HG03108 (cell line): ENCODE results near the gene INSL3.

Source experiments
- ATAC-seq: cut with Tn5 transposase; IDR thresholded peaks from one replicate; pipeline ENCODE4 v1.9.1; 2021; ENCODE audit warnings: moderate library complexity; ENCODE audit not compliant: unreplicated experiment

The INSL3 gene

GRCh38 chr19:17847538-17848366 lies 26.4 kb upstream of the INSL3 start, which contains the start of gene JAK3:
JAK3 (minus strand) TSS chr19:17847982; CDS start chr19:17844417, 3,565 bp downstream.
- ATAC-seq, result peak; percentile 61

GRCh38 chr19:17846146-17846545 lies 24.8 kb upstream of the INSL3 start:
- ATAC-seq, result no peak

GRCh38 chr19:17843908-17844490 lies 22.7 kb upstream of the INSL3 start:
- no peak for ATAC-seq

GRCh38 chr19:17843292-17843827 lies 22.0 kb upstream of the INSL3 start:
- ATAC-seq, result no peak

- no peak for ATAC-seq
These were observed 21.5 kb upstream of the INSL3 start for GRCh38 chr19:17842663-17843291.

GRCh38 chr19:17841810-17842662 lies 20.7 kb upstream of the INSL3 start:
- no peak for ATAC-seq

- ATAC-seq, result no peak
These were observed 20.1 kb upstream of the INSL3 start for GRCh38 chr19:17841371-17841809.

GRCh38 chr19:17840019-17840418 lies 18.7 kb upstream of the INSL3 start:
- ATAC-seq, result no peak

GRCh38 chr19:17837972-17838371 lies 16.7 kb upstream of the INSL3 start:
- ATAC-seq, result no peak

GRCh38 chr19:17836530-17836929 lies 15.2 kb upstream of the INSL3 start:
- no peak for ATAC-seq

GRCh38 chr19:17835182-17836006 lies 14.1 kb upstream of the INSL3 start:
- no peak for ATAC-seq

GRCh38 chr19:17834350-17835181 lies 13.2 kb upstream of the INSL3 start:
- ATAC-seq, result no peak

GRCh38 chr19:17832443-17833208 lies 11.3 kb upstream of the INSL3 start:
- ATAC-seq, result no peak

GRCh38 chr19:17831419-17831888 lies 10.1 kb upstream of the INSL3 start:
- ATAC-seq, result no peak

GRCh38 chr19:17830567-17831418 lies 9.5 kb upstream of the INSL3 start:
- ATAC-seq, result no peak

GRCh38 chr19:17829855-17830566 lies 8.7 kb upstream of the INSL3 start:
- no peak for ATAC-seq
